ENCODE measurements around the gene ZNF430.

- no peak for TF ChIP-seq POLR2A (IDR thresholded peaks at IDR 0.05)
- no peak for TF ChIP-seq CTCF (IDR thresholded peaks at IDR 0.05)
Measured at GRCh38 chr19:21023901-21024300, 3.4 kb downstream of the ZNF430 start.
